ENCODE results near the gene GPC5. TPM values are rescaled to one million over a fixed set of nuclear protein-coding genes. Genes with fewer than 3 reads are reported as not detected.

Gene GPC5
- total RNA-seq, 1 donor from 2014 or later = 0.57 TPM

DNA sequence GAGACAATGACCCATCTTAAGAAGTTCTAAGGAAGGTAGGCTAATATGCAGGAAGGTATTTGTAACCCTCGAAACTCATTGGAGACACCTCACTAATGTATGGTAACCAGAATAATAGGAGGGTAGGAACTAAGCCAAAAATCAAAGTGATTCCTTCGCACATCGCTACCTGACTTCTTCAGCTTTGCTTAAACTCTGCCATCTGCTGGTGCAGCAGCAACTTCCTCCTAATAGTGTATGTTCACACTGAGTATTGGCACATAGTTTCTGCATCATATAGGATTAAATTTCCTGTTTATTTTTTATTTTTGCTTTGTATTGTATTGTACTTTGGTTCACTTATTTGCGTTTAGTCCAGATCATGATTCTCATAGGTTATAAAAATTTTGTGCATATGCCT, 676.2 kb downstream of the GPC5 start:
- Mint-ChIP-seq H3K4me3 (ENCODE audit: low read depth) (no peak overlapping the region), H3K27me3 (peaks cover 9% of the 10 kb centered on the region), H3K27ac (no peak overlapping the region), H3K36me3 (ENCODE audit: insufficient read depth) (no peaks in the 10 kb centered on the region), H3K4me1 (ENCODE audit: low read depth) (no peaks in the 10 kb centered on the region), H3K9me3 (ENCODE audit: low read depth) (no peaks in the 10 kb centered on the region)
- no peak for DNase-seq (ENCODE audit: low spot score, unreplicated experiment)
- TF ChIP-seq, protein P1, sequence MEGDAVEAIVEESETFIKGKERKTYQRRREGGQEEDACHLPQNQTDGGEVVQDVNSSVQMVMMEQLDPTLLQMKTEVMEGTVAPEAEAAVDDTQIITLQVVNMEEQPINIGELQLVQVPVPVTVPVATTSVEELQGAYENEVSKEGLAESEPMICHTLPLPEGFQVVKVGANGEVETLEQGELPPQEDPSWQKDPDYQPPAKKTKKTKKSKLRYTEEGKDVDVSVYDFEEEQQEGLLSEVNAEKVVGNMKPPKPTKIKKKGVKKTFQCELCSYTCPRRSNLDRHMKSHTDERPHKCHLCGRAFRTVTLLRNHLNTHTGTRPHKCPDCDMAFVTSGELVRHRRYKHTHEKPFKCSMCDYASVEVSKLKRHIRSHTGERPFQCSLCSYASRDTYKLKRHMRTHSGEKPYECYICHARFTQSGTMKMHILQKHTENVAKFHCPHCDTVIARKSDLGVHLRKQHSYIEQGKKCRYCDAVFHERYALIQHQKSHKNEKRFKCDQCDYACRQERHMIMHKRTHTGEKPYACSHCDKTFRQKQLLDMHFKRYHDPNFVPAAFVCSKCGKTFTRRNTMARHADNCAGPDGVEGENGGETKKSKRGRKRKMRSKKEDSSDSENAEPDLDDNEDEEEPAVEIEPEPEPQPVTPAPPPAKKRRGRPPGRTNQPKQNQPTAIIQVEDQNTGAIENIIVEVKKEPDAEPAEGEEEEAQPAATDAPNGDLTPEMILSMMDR (IDR thresholded peaks at IDR 0.05; ENCODE audit: unreplicated experiment) = peak; percentile 61

DNA sequence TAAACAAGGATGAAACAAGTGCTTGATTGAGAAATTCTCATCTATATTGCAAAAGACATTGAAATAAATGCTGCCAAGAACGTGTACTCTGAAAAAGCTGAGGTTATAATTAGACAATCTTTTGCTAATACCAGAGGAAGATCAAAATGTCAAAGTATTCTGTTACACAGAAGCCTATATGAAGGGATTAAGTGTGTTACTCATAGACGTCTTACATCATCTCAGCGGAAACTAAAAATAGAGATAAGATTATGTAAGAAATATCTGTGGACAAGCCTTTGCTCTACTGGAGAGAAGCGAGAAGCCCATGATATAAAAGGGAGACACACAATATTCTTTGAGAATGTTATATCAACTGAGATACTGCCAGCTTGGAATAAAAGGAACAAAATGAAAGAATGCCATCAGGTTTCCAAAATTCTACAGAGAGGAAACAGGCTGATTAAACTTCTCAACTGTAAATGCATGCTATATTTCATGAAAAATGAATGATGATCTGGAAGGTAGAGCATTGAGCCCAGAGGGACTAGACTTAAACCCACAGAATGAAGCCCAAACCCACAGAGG, 699.0 kb downstream of the GPC5 start:
- H3K27me3 Mint-ChIP-seq = peaks cover 4% of the 10 kb centered on the region
- no peaks in the 10 kb centered on the region for H3K36me3 Mint-ChIP-seq (ENCODE audit: insufficient read depth)
- H3K27ac Mint-ChIP-seq = no peak overlapping the region
- no peaks in the 10 kb centered on the region for H3K9me3 Mint-ChIP-seq (ENCODE audit: low read depth)
- TF ChIP-seq, protein P1 (IDR thresholded peaks at IDR 0.05; ENCODE audit: unreplicated experiment) = no peak
- no peak for DNase-seq (ENCODE audit: low spot score, unreplicated experiment)
- H3K4me3 Mint-ChIP-seq (ENCODE audit: low read depth) = no peak overlapping the region
- peaks cover 6% of the 10 kb centered on the region for H3K4me1 Mint-ChIP-seq (ENCODE audit: low read depth)

DNA sequence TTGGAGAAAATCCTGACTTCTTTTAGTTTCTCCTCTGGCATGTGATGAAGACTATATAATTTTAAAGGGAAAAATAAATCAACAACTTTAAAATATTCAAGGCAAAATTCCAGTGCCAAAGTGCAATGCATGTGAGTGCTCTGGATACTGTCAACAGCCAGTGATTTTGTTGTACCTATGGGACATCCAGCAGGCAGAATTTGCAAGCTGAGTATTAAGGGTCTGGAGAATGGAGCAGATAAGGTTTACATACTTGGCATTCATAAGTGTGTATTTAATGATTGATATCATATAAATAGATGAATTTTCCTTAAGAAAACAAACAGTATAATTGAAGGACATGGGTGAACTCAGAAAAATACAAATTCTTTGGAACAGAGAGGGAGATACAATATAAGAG, 703.4 kb downstream of the GPC5 start:
- H3K36me3 Mint-ChIP-seq (ENCODE audit: insufficient read depth) = no peaks in the 10 kb centered on the region
- H3K27me3 Mint-ChIP-seq = peaks cover 4% of the 10 kb centered on the region
- H3K27ac Mint-ChIP-seq = peak overlapping the region; percentile 6

DNA sequence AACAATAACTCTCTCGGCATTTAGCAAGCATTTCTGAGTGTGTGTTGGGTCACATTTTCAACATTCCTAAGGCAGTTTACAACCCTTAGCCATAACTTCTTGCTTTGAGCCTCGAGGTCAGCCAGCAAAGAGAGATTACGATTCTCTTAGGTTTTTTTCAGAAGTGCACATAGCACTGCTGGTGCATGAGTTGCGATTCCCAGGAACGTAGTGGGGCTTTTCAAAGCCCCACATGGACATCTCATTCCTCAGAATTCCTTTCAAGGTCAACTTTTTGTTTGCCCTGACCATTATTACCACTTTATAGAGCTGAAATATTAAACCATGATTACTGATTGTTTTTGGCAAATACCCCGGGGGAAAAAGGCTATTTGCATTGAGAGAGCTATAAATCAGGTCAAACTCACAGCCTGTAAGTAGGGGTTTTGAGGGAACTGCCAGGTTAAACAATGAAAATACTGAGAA, 705.3 kb downstream of the GPC5 start:
- Mint-ChIP-seq H3K4me3 (ENCODE audit: low read depth) (no peak overlapping the region), H3K36me3 (ENCODE audit: insufficient read depth) (no peaks in the 10 kb centered on the region), H3K4me1 (ENCODE audit: low read depth) (peaks cover 27% of the 10 kb centered on the region), H3K27me3 (peaks cover 4% of the 10 kb centered on the region), H3K9me3 (ENCODE audit: low read depth) (no peaks in the 10 kb centered on the region), H3K27ac (peak overlapping the region; percentile 88)
- DNase-seq (ENCODE audit: low spot score, unreplicated experiment) = no peak
- TF ChIP-seq, protein P1 (IDR thresholded peaks at IDR 0.05; ENCODE audit: unreplicated experiment) = no peak

More for the DNA sequence above, 703.4 kb downstream of the GPC5 start:
- Mint-ChIP-seq H3K4me1 (ENCODE audit: low read depth) (peaks cover 27% of the 10 kb centered on the region), H3K4me3 (ENCODE audit: low read depth) (no peak overlapping the region), H3K9me3 (ENCODE audit: low read depth) (no peaks in the 10 kb centered on the region)
- DNase-seq (ENCODE audit: low spot score, unreplicated experiment) = no peak
- TF ChIP-seq, protein P1 (IDR thresholded peaks at IDR 0.05; ENCODE audit: unreplicated experiment) = no peak

DNA sequence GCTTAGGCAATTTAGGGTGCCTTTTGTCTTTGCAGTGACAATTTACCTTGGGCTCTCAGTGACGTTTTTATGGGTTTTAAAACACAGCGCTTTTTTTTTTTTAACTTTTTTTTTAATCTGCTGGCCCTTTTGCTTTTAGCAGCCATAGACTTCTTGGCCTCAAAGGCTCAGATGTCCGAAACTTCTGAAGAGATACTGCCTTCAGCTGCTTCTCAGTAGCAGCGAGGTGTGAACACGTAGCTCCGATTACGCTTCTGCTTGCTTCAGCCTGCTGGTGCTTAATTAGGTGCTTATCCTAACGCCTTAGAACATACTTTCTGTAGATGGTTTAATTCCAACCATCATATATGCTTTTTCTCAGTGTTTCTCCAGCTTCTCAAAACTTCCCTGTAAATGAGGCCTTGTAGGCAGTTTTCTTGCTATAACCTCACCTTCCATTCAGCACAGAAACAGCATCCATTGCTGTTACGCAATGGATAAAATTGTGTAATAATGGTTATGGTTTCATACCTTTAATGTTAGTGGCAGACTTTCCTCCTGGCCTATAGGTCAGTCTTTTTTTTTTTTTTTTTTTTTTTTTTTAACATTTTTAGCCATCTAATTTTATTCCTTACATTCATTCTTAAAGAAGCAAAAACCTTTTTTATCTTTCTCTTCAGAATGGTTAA, 723.9 kb downstream of the GPC5 start:
- no peak for DNase-seq (ENCODE audit: low spot score, unreplicated experiment)
- Mint-ChIP-seq H3K4me3 (ENCODE audit: low read depth) (no peak overlapping the region), H3K27ac (no peak overlapping the region), H3K36me3 (ENCODE audit: insufficient read depth) (no peaks in the 10 kb centered on the region), H3K27me3 (no peaks in the 10 kb centered on the region), H3K4me1 (ENCODE audit: low read depth) (no peaks in the 10 kb centered on the region), H3K9me3 (ENCODE audit: low read depth) (no peaks in the 10 kb centered on the region)
- TF ChIP-seq, protein P1 (IDR thresholded peaks at IDR 0.05; ENCODE audit: unreplicated experiment) = no peak

Measured in progenitor cell of endocrine pancreas (in vitro differentiated cells).